ENCODE results near the gene AFF4. TPM values are rescaled to one million over a fixed set of nuclear protein-coding genes. Genes with fewer than 3 reads are reported as not detected.

Gene AFF4
- total RNA-seq, 1 donor from 2014 or later: 79.1 TPM

- peaks cover 24% of the 10 kb centered on the region for H3K4me1 ChIP-seq
These were observed 94.7 kb downstream of the AFF4 start for GRCh38 chr5:132868754-132869153.

GRCh38 chr5:132867046-132867451, 96.4 kb downstream of the AFF4 start:
- peak overlapping the region; percentile 99 for H3K27ac ChIP-seq
- no peak for DNase-seq (ENCODE audit: extremely low spot score in 2 of 2)
- peak overlapping the region; percentile 82 to 86 for H3K4me3 ChIP-seq
- peaks cover 24% of the 10 kb centered on the region for H3K4me1 ChIP-seq
- H3K36me3 ChIP-seq: peaks cover 0 to 27% of the 10 kb centered on the region in 2 donors
- intact Hi-C loops (cut with DNase I): loop anchor here (5.0 kb wide), 1 partner anchor 40 kb away; no protein-coding TSS in a partner anchor
- TF ChIP-seq POLR2A (IDR thresholded peaks at IDR 0.05): no peak
- H3K9me3 ChIP-seq: no peaks in the 10 kb centered on the region
- no peaks in the 10 kb centered on the region for H3K27me3 ChIP-seq

More at GRCh38 chr5:132868754-132869153, 94.7 kb downstream of the AFF4 start:
- no peak overlapping the region for H3K4me3 ChIP-seq
- intact Hi-C loops (cut with DNase I): loop anchor here (5.0 kb wide), 1 partner anchor 41 kb away; no protein-coding TSS in a partner anchor
- H3K36me3 ChIP-seq: peaks cover 0 to 27% of the 10 kb centered on the region in 2 donors
- H3K27ac ChIP-seq: no peak overlapping the region
- no peak for TF ChIP-seq CTCF (IDR thresholded peaks at IDR 0.05)
- TF ChIP-seq POLR2A (IDR thresholded peaks at IDR 0.05): no peak
- TF ChIP-seq POLR2AphosphoS5 (IDR thresholded peaks at IDR 0.05; ENCODE audit: insufficient read depth in 1 of 2, low read depth in 1 of 2): no peak
- H3K27me3 ChIP-seq: no peaks in the 10 kb centered on the region
- no peaks in the 10 kb centered on the region for H3K9me3 ChIP-seq
- DNase-seq (ENCODE audit: extremely low spot score in 2 of 2): no peak

- intact Hi-C loops (cut with DNase I): loop anchor here (5.0 kb wide), 1 partner anchor 39 kb away; no protein-coding TSS in a partner anchor
- DNase-seq (ENCODE audit: extremely low spot score in 2 of 2): peak; percentile 98 to 99
- peaks cover 24% of the 10 kb centered on the region for H3K4me1 ChIP-seq
- peak within 1 kb of the TSS; percentile 99 for H3K27ac ChIP-seq
- H3K27me3 ChIP-seq: no peaks in the 10 kb centered on the region
- peaks cover 0 to 27% of the 10 kb centered on the region in 2 donors for H3K36me3 ChIP-seq
- no peaks in the 10 kb centered on the region for H3K9me3 ChIP-seq
- H3K4me3 ChIP-seq: peak within 1 kb of the TSS; percentile 82 to 86
- TF ChIP-seq CTCF (IDR thresholded peaks at IDR 0.05) (no peak), POLR2A (IDR thresholded peaks at IDR 0.05) (peak; percentile 45 to 49), POLR2AphosphoS5 (IDR thresholded peaks at IDR 0.05; ENCODE audit: insufficient read depth in 1 of 2, low read depth in 1 of 2) (peak; percentile 96 to 99)
These were observed 96.9 kb downstream of the AFF4 start, which contains the start of the genes GDF9 and UQCRQ for GRCh38 chr5:132866342-132867045. Gene GDF9, minus strand, starts transcription at chr5:132866469. Its CDS starts 1,936 bp downstream, at chr5:132864533. Gene UQCRQ, plus strand, starts transcription at chr5:132866642. Its CDS starts 240 bp downstream, at chr5:132866882.

GRCh38 chr5:132865668-132866341, 97.6 kb downstream of the AFF4 start:
- Histone ChIP-seq H3K4me3 (peak overlapping the region; percentile 82 to 86), H3K9me3 (no peaks in the 10 kb centered on the region), H3K4me1 (peaks cover 24% of the 10 kb centered on the region), H3K27me3 (no peaks in the 10 kb centered on the region), H3K27ac (peak overlapping the region; percentile 99), H3K36me3 (peaks cover 0 to 25% of the 10 kb centered on the region in 2 donors)
- DNase-seq (ENCODE audit: extremely low spot score in 2 of 2): no peak
- TF ChIP-seq CTCF (IDR thresholded peaks at IDR 0.05): no peak
- no peak for TF ChIP-seq POLR2A (IDR thresholded peaks at IDR 0.05)
- intact Hi-C loops (cut with DNase I): loop anchor here (5.0 kb wide), 1 partner anchor 39 kb away; no protein-coding TSS in a partner anchor

- Histone ChIP-seq H3K9me3 (no peaks in the 10 kb centered on the region), H3K27ac (no peak overlapping the region), H3K27me3 (no peaks in the 10 kb centered on the region), H3K4me1 (peaks cover 3% of the 10 kb centered on the region), H3K4me3 (no peak overlapping the region), H3K36me3 (no peaks in the 10 kb centered on the region)
- TF ChIP-seq POLR2A (IDR thresholded peaks at IDR 0.05) (no peak), POLR2AphosphoS5 (IDR thresholded peaks at IDR 0.05; ENCODE audit: insufficient read depth in 1 of 2, low read depth in 1 of 2) (no peak), CTCF (IDR thresholded peaks at IDR 0.05) (no peak)
- DNase-seq (ENCODE audit: extremely low spot score in 2 of 2): no peak
- intact Hi-C loops (cut with DNase I): no loop called here
These were observed 102.7 kb downstream of the AFF4 start for GRCh38 chr5:132860742-132861141.
